H1 (cell line): ENCODE data around the gene VAV2. TPM values are rescaled to one million over a fixed set of nuclear protein-coding genes. Genes with fewer than 3 reads are reported as not detected.

Source experiments
- MAFK ChIP-seq: IDR thresholded peaks from 2 replicates; pipeline ENCODE4 v1.6.1; 2012; ENCODE audit warnings: low read depth, mild to moderate bottlenecking, improper control_type of control experiment, low read length
- TAF1 ChIP-seq: IDR thresholded peaks from 2 replicates; pipeline ENCODE4 v1.6.1; 2011; ENCODE audit warnings: mild to moderate bottlenecking, low read depth, low read length
- polyA plus RNA-seq, 7 experiments: library from polyadenylated mRNA; depleted of rRNA in 3 of 7; stranded (reverse) in 5 of 7; unstranded in 2 of 7; fragments of >200 nt in 5 of 7; fragments of 200-250 nt in 2 of 7; gene quantifications; 1 replicate in 5 of 7; 2 replicates in 1 of 7; 4 replicates in 1 of 7; pipeline versions ENCODE4 v1.2.1 to v1.2.3, GENCODE V29; 2011 to 2013; ENCODE audit warnings: missing spikeins in 2 of 7, mixed read lengths in 2 of 7
- total RNA-seq: library from RNA; stranded (reverse); fragmentation: NEBNext Ultra II Directional; extraction: Animal tissue kit (Norgen Biotek cat#: 25700); gene quantifications from 2 replicates; pipeline ENCODE4 v1.2.1, GENCODE V29; 2021

The VAV2 gene
- total and polyA plus RNA-seq, 2 of the 8 experiments (the other 6 are each of a cell fraction or from before 2014, with no cell fraction given) = 13.6 to 37.6 TPM

GRCh38 chr9:133793471-133793870 lies 198.7 kb downstream of the VAV2 start (continued):
- TF ChIP-seq TAF1 (no peak), MAFK (no peak)
